GM18951 (cell line): Measurements from ENCODE around the gene C6orf136.

Experiments
- POLR2A ChIP-seq: IDR thresholded peaks from 4 replicates; pipeline ENCODE4 v1.6.1; 2011; ENCODE audit warnings: mild to moderate bottlenecking; ENCODE audit not compliant: insufficient read length, insufficient read depth; ENCODE audit errors: extremely low read depth
- in situ Hi-C: fragments of 300-500 bp; cut with MboI; formaldehyde crosslinking; loops from one replicate; pipeline ENCODE4 v1.12.0; 2022; ENCODE audit warnings: low sequenced_read_pairs, mixed read lengths, inconsistent platforms; ENCODE audit not compliant: unreplicated experiment

The C6orf136 gene

DNA sequence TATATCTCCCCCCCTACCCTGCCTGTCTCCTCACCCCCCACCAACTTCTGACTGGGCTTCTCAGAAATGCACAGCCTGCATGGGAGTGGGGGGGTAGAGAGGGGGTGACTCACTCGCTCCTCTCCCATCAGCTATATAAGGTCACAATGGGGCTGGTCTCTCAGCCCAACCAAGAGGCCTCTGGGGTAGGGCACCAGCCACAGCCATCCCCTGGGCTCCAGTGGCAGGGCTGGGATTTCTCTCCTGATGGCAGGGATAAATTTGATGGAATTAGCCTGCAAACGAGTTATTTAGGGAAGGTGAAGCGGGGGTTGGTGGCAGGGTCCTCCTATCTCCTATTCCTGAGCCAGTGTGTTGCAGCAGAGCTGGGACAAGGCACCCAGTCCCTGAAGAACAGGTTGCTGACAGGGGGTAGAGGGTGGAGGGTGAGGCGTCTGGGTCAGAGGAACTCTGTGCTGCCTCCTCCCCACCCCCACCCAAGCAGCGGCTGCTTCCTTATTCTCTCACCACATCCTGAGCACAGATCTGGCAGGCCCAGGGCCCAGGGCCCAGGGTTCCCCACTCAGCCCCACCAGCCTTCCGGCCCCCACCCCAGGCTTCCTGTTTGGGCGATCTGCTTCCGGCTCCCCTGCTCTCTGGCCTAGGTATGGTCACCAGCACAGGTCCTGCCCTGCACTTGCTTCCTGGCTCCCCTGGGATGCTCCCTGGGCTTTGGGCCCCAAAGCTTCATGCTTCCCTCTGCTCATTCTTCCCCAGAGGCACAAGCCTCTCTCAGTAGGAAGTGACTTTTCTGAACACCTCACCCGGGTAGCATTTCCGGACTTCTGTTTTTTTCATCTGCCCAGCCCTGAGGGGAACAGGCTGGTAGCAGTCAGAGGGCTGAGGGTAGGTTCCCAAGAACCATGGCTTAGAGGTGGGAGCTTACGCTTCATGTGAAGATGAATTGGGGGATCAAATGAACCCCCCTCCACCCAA, 35.5 kb downstream of the C6orf136 start:
- TF ChIP-seq POLR2A: peak; percentile 75
- in situ Hi-C loops: no loop called here

GRCh38 chr6:30683183-30683979, 36.4 kb downstream of the C6orf136 start:
- in situ Hi-C loops: no loop called here
- no peak for TF ChIP-seq POLR2A

GRCh38 chr6:30683980-30684338, 37.0 kb downstream of the C6orf136 start:
- in situ Hi-C loops: no loop called here

DNA sequence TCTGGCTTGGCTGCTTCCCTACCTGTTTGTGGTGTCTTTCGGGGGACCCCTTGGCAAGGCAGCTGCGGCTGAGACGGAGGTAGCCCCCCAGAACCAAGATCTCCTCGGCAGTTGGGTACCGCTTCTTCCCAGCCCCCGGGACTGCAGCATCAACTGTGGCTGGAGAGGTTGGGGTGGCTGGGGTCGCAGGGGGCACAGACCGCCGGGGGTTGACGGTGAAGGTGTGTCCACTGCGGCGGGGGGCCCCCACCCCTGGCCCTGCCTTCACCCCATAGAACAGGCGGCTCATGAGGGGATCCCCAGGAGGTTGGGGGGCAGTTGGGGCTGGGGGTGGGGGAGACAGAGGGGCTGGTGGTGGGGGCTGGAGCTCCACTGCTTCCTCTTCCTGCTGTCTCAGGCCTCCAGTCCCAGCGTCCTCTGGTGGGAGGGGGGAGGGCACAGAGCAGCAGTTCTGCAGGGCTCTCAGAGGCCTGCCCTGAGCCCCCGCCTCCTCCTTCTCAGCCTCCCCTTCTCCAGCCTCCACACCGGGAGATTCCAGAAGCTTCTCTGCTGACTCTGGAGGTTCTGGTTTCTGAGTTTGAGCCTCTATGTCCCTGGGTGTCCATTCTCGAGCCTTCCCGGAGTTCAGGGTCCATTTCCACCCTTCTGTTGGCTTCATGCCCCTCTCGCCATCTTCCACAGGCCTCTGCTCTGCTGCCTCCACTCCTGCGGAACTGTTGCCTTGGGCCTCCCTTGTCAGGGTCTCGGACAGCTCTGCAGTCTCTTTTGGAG, 37.6 kb downstream of the C6orf136 start:
- peak; percentile 13 for TF ChIP-seq POLR2A
- in situ Hi-C loops: no loop called here

More at GRCh38 chr6:30683980-30684338, 37.0 kb downstream of the C6orf136 start:
- TF ChIP-seq POLR2A: no peak

GRCh38 chr6:30685157-30686008, 38.5 kb downstream of the C6orf136 start:
- in situ Hi-C loops: no loop called here
- TF ChIP-seq POLR2A: no peak

- peak; percentile 59 for TF ChIP-seq POLR2A
These were observed 39.3 kb downstream of the C6orf136 start, which contains the start of gene PPP1R18 for GRCh38 chr6:30686009-30686907. TSS of gene PPP1R18 (minus strand) at chr6:30686645. CDS start at chr6:30686018, 627 bp downstream.

DNA sequence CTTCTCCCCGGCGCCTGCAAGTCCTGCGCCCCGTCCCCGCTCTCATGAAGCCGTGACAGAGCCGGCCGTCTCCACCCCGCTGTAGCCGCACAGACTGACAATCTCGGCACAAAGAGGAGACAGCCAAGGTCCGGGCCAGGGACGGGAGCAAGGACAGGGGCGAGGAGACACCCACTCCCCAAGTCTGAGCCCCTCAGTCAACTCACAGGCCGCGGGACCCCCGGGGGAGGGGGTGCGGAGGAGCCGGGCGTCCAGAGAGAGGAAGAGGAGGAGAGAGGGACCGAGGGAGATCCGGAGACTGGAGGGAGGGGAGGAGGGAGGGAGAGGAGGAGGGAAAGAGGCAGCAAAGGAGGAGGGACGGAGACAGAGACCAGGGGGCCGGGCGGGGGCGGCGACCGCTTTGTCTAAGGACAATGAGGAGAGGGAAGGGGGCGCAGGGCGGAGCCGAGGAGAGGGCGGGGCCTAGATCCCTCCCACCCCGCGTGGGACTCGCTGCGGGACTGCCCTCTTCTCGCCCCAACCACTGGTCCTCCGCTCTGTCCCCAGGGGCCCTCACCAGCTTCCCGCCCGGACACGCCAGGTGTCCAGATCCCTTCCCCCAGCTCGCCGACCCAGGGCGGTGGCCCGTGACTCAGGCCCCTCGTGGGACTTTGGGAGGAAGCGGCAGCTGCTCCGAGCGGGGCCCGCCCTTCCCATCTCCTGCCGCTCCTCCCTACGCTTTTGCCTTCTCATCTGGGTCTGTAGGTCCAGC, 40.1 kb downstream of the C6orf136 start:
- TF ChIP-seq POLR2A: peak; percentile 75
- in situ Hi-C loops: no loop called here

More at GRCh38 chr6:30686009-30686907, 39.3 kb downstream of the C6orf136 start, which contains the start of gene PPP1R18:
- in situ Hi-C loops: no loop called here

DNA sequence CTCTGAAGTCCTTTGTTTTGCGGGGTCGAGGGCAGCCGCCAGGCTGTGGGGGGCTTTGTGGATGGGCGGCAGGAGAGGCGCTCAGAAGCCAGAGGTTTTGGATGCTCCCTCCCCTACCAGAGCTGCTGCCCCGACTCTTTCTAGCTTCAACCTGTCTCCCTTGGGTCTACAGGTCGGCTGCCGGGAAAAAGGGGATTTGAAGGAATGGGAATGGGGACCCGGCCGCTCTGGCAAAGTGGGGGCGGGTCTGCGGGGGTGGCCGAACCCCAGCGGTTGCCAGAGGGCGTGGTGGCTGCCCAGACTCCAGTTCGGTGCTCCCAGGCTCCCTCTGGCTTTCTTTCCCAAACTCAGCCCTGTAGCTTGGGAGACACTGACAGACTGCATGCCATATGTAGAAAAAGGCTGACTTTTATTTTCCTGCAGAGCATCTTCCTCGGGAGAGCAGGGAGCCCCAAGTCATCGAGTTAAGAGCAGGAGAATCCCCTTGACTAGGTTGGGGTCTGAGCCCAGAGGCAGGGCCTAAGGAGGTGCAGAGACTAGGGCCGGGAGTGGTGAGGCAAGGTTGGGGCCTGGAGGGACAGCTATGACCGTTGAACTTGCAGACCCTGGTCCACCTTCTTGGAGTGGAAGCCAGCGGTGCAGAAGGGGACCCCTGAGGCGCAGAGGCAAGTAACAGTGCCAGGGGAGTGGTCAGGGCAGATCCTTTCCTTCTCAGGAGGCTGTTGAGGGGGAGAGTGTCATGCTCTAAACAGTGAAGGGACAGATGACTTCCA, 40.9 kb downstream of the C6orf136 start:
- TF ChIP-seq POLR2A: peak; percentile 57
- in situ Hi-C loops: no loop called here

DNA sequence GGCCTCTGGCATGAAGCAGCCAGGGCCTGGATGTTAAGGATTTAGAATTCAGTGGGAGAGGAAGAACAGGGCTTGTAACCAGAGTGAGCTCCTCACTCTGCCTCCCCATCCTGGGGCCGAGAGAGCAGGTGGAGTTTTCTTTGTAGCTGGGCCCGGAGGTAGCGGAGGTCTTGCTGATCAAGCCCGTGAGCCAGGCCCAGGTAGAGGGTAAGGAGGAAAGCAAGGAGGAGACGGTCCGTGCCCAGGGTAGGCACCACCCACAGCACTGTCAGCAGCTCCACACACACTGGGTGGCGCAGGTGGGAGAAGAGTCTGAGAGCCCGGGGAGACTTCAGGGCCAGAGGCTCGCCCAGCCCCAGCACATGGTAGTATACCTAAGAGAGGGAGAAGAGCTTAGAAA, 41.6 kb downstream of the C6orf136 start:
- in situ Hi-C loops: no loop called here

More for the DNA sequence above, 41.6 kb downstream of the C6orf136 start:
- peak; percentile 58 for TF ChIP-seq POLR2A
